Naive thymus-derived CD8-positive, alpha-beta T cell (primary cell): ENCODE data around the gene ACVR2B. TPM values are rescaled to one million over a fixed set of nuclear protein-coding genes. Genes with fewer than 3 reads are reported as not detected.

Experiments used
- ATAC-seq, 2 donors: fragments of 150-1000 bp; cut with Tn5 transposase in 1 of 2; sonication (Bioruptor Pico), chemical (Tn5 transposase) in 1 of 2; 1 replicate in 1 of 2; 2 replicates in 1 of 2; pipeline ENCODE4 v1.10.0; 2021; ENCODE audit warnings: mild to moderate bottlenecking in 2 of 2, moderate library complexity in 2 of 2
- POLR2A ChIA-PET: fragments of 350-600 bp; sonication (Branson Sonifier 250); formaldehyde crosslinking; loops from one replicate; lab custom pipeline; 2021; ENCODE audit warnings: antibody characterized with exemption; lab: Charles Lee
- DNase-seq, 10 donors: peaks; one replicate each; pipeline versions ENCODE4 v3.0.0 to v3.0.0-alpha.2; 2020 to 2022
- H3K27ac Mint-ChIP-seq, 10 donors: one replicate each; pipeline ENCODE4 v1.8.0; 2020 to 2022; ENCODE audit warnings: mild to moderate bottlenecking in 10 of 10, mixed read lengths in 10 of 10, moderate library complexity in 4 of 10, inconsistent platforms in 1 of 10
- H3K27me3 Mint-ChIP-seq, 5 donors: one replicate each; pipeline ENCODE4 v1.8.0; 2021 to 2022; ENCODE audit warnings: mixed read lengths in 5 of 5
- H3K36me3 Mint-ChIP-seq, 3 donors: one replicate each; pipeline ENCODE4 v1.8.0; 2020 to 2022; ENCODE audit warnings: mixed read lengths in 3 of 3, mild to moderate bottlenecking in 2 of 3, inconsistent platforms in 1 of 3
- H3K4me1 Mint-ChIP-seq, 4 donors: one replicate each; pipeline ENCODE4 v1.8.0; 2021 to 2022; ENCODE audit warnings: mixed read lengths in 4 of 4
- H3K4me3 Mint-ChIP-seq, 10 donors: one replicate each; pipeline ENCODE4 v1.8.0; 2020 to 2022; ENCODE audit warnings: mild to moderate bottlenecking in 10 of 10, mixed read lengths in 10 of 10, moderate library complexity in 6 of 10, inconsistent platforms in 1 of 10
- H3K9me3 Mint-ChIP-seq, 9 donors: one replicate each; pipeline ENCODE4 v1.8.0; 2020 to 2022; ENCODE audit warnings: mixed read lengths in 9 of 9, mild to moderate bottlenecking in 3 of 9, inconsistent platforms in 1 of 9, moderate library complexity in 1 of 9
- polyA plus RNA-seq, 3 donors: library from polyadenylated mRNA; unstranded; fragments of 300-500 nt; fragmentation: Illumina TruSeq; gene quantifications; one replicate each; pipeline ENCODE4 v1.2.3, GENCODE V29; 2021
- total RNA-seq, 8 experiments: library from RNA in 2 of 8; stranded (reverse) in 2 of 8; gene quantifications; one replicate each; pipeline ENCODE4 v1.2.3 and lab custom pipeline; 2021 to 2026

Gene ACVR2B
- total and polyA plus RNA-seq, 5 experiments from 2014 or later: 0.69 to 16.1 (median 1.9) TPM

- H3K36me3 Mint-ChIP-seq: peaks cover 0 to 5% (median 0%) of the 10 kb centered on the region in 3 donors
- no peak for DNase-seq
- no peak for ATAC-seq
- H3K9me3 Mint-ChIP-seq: peaks cover 0 to 10% (median 0%) of the 10 kb centered on the region in 9 donors
- no peak overlapping the region for H3K27ac Mint-ChIP-seq
- no peak overlapping the region for H3K4me3 Mint-ChIP-seq
- H3K4me1 Mint-ChIP-seq: peaks cover 0 to 3% (median 0%) of the 10 kb centered on the region in 4 donors
- POLR2A ChIA-PET: interaction anchor here (1.2 kb wide), 1 partner anchor 9 kb away, joined by 6 read pairs; no protein-coding TSS in a partner anchor
- peaks cover 0 to 4% (median 0%) of the 10 kb centered on the region in 5 donors for H3K27me3 Mint-ChIP-seq
Measured at GRCh38 chr3:38446085-38446686, 7.5 kb upstream of the ACVR2B start.

DNA sequence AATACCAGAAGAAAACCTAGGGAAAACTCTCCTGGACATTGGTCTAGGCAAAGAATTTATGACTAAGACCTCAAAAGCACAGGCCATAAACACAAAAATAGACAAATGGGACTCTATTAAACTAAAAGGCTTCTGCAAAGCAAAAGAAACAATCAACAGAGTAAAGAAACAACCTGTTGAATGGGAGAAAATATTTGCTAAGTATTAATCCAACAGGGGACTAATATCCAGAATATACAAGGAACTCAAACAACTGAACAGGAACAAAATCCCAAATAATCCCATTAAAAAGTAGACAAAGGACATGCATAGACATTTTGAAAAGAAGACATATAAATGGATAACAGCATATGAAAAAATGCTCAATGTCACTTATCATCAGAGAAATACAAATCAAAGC lies 6.9 kb upstream of the ACVR2B start:
- H3K27me3 Mint-ChIP-seq: peaks cover 0 to 4% (median 0%) of the 10 kb centered on the region in 5 donors
- peaks cover 0 to 3% (median 0%) of the 10 kb centered on the region in 4 donors for H3K4me1 Mint-ChIP-seq
- H3K27ac Mint-ChIP-seq: peak overlapping the region in 1 of 10 donors; percentile 41
- H3K9me3 Mint-ChIP-seq: peaks cover 0 to 10% (median 0%) of the 10 kb centered on the region in 9 donors
- no peak for ATAC-seq
- no peak overlapping the region for H3K4me3 Mint-ChIP-seq
- no peak for DNase-seq
- peaks cover 0 to 5% (median 0%) of the 10 kb centered on the region in 3 donors for H3K36me3 Mint-ChIP-seq
- POLR2A ChIA-PET: no interaction called here

DNA sequence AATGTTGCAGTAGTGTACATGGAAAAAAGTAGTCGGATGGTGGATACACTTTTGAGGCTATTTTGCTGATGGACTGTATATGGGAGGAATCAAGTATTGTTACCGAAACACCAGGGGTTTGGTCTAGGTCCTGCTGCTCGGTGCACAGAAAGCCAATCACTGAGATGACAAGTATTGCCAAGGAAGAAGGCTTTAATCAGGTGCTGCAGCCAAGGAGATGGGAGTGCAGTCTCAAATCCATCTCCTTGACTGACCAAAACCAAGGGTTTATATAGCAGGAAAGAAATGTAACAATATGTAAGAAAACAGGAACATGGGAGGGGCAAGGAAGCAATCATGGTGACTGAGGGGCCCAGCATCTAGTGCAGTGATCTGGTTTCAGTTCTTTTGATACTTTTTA lies 2.8 kb upstream of the ACVR2B start:
- Mint-ChIP-seq H3K4me3 (peak overlapping the region in 1 of 10 donors; percentile 20), H3K4me1 (peaks cover 6 to 17% (median 14%) of the 10 kb centered on the region in 4 donors), H3K27ac (peak overlapping the region in 2 of 10 donors; percentile 9 to 66), H3K9me3 (peaks cover 0 to 10% (median 0%) of the 10 kb centered on the region in 9 donors), H3K36me3 (peaks cover 0 to 5% (median 0%) of the 10 kb centered on the region in 3 donors), H3K27me3 (peaks cover 0 to 4% (median 0%) of the 10 kb centered on the region in 5 donors)
- DNase-seq (no peak), ATAC-seq (no peak)
- POLR2A ChIA-PET: no interaction called here

GRCh38 chr3:38453913-38454177 lies 155 bp downstream of the ACVR2B start:
- Mint-ChIP-seq H3K4me1 (peaks cover 9 to 38% (median 25%) of the 10 kb centered on the region in 4 donors), H3K27ac (peak overlapping the region in 2 of 10 donors; percentile 40 to 84), H3K36me3 (peaks cover 0 to 5% (median 0%) of the 10 kb centered on the region in 3 donors), H3K9me3 (peaks cover 0 to 10% (median 0%) of the 10 kb centered on the region in 9 donors), H3K4me3 (peak overlapping the region in 7 of 10 donors; percentile 39 to 99 (median 83)), H3K27me3 (peaks cover 0 to 2% (median 0%) of the 10 kb centered on the region in 5 donors)
- ATAC-seq (peak in 1 of 2 donors; percentile 30), DNase-seq (no peak)
- POLR2A ChIA-PET: interaction anchor here (1.4 to 1.8 kb wide), 2 partner anchors 25 to 27 kb away, joined by 3 to 12 read pairs; no protein-coding TSS in a partner anchor

- Mint-ChIP-seq H3K9me3 (peaks cover 0 to 10% (median 0%) of the 10 kb centered on the region in 9 donors), H3K27ac (peak overlapping the region; percentile 73 to 95 (median 93)), H3K4me3 (peak overlapping the region; percentile 92 to 99 (median 96)), H3K36me3 (peaks cover 0 to 5% (median 0%) of the 10 kb centered on the region in 3 donors), H3K27me3 (peaks cover 0 to 2% (median 0%) of the 10 kb centered on the region in 5 donors), H3K4me1 (peaks cover 9 to 39% (median 25%) of the 10 kb centered on the region in 4 donors)
- peak in 8 of 10 donors; percentile 21 to 57 (median 38) for DNase-seq
- POLR2A ChIA-PET: interaction anchor here (1.0 to 1.8 kb wide), 5 partner anchors 27 to 107 kb away, joined by 4 to 12 read pairs (median 5); partner anchors contain the start of genes EXOG and XYLB
- peak; percentile 74 to 79 for ATAC-seq
Measured at GRCh38 chr3:38454178-38454883, 641 bp downstream of the ACVR2B start.

- H3K27ac Mint-ChIP-seq: peak overlapping the region in 9 of 10 donors; percentile 57 to 95 (median 84)
- peaks cover 9 to 42% (median 25%) of the 10 kb centered on the region in 4 donors for H3K4me1 Mint-ChIP-seq
- DNase-seq: peak in 7 of 10 donors; percentile 8 to 38 (median 27)
- POLR2A ChIA-PET: interaction anchor here (0.8 to 1.8 kb wide), 11 partner anchors 9 to 290 kb away, joined by 3 to 9 read pairs (median 4); partner anchors contain the start of genes EXOG, OXSR1 and XYLB
- peaks cover 0 to 5% (median 0%) of the 10 kb centered on the region in 3 donors for H3K36me3 Mint-ChIP-seq
- ATAC-seq: peak; percentile 18 to 45
- H3K27me3 Mint-ChIP-seq: peaks cover 0 to 2% (median 0%) of the 10 kb centered on the region in 5 donors
- peak overlapping the region; percentile 92 to 99 (median 96) for H3K4me3 Mint-ChIP-seq
- peaks cover 0 to 10% (median 0%) of the 10 kb centered on the region in 9 donors for H3K9me3 Mint-ChIP-seq
Measured at GRCh38 chr3:38454884-38455638, 1.4 kb downstream of the ACVR2B start.

- H3K4me1 Mint-ChIP-seq: peaks cover 13 to 50% (median 25%) of the 10 kb centered on the region in 4 donors
- ATAC-seq (peak in 1 of 2 donors; percentile 46), DNase-seq (peak in 3 of 10 donors; percentile 25 to 51 (median 51))
- peaks cover 0 to 1% (median 0%) of the 10 kb centered on the region in 3 donors for H3K36me3 Mint-ChIP-seq
- peak overlapping the region; percentile 90 to 99 (median 94) for H3K4me3 Mint-ChIP-seq
- H3K27me3 Mint-ChIP-seq: no peaks in the 10 kb centered on the region
- peaks cover 0 to 4% (median 0%) of the 10 kb centered on the region in 9 donors for H3K9me3 Mint-ChIP-seq
- peak overlapping the region in 8 of 10 donors; percentile 29 to 88 (median 66) for H3K27ac Mint-ChIP-seq
- POLR2A ChIA-PET: interaction anchor here (0.5 to 1.8 kb wide), 15 partner anchors 10 to 319 kb away, joined by 3 to 9 read pairs (median 4); partner anchors contain the start of genes ACAA1, EXOG, OXSR1 and XYLB
Measured at GRCh38 chr3:38455639-38456430, 2.1 kb downstream of the ACVR2B start.

DNA sequence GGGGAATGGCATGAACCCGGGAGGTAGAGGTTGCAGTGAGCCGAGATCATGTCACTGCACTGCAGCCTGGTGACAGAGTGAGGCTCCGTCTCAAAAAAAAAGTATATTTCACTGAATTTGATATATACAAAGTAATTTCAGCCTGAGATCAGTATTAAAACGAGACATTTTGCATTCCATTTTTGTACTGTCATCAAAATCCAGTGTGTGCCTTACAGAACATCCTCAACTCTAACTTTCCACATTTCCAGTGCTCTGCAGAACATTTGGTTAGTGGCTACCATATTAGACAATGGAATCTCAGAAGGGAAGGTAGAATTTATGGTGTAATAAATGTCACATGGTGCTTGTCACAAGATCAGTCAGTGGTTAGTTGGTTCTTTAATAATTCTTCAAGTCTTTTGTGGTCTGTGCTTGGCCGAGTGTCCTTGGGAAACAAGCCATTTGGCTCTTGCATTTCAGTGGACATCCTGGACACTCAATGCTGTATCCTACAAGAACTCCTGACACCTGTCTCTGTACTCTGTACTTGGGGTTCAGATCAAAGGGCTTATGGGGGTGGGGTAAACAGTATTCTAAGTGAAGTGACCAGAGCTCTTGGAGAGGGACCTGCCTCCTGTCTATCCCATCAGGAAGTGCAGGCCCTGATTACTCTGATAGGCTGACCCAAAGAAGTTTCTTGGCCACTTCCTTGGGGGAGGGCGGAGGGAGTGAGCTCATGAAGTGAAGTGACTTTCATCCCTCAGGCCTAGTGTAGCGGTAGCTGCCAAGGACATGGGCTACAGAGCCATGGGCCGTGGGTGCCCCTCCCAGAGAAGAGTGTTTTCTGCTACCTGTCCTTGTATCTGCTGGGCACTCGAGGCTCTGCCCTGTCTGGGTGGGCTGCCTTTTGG lies 3.7 kb downstream of the ACVR2B start:
- Mint-ChIP-seq H3K36me3 (no peaks in the 10 kb centered on the region), H3K4me1 (peaks cover 13 to 51% (median 25%) of the 10 kb centered on the region in 4 donors), H3K4me3 (peak overlapping the region in 4 of 10 donors; percentile 10 to 97 (median 42)), H3K9me3 (no peaks in the 10 kb centered on the region), H3K27me3 (no peaks in the 10 kb centered on the region), H3K27ac (peak overlapping the region in 1 of 10 donors; percentile 29)
- no peak for ATAC-seq
- POLR2A ChIA-PET: no interaction called here
- no peak for DNase-seq

GRCh38 chr3:38458796-38459498 lies 5.3 kb downstream of the ACVR2B start:
- H3K27me3 Mint-ChIP-seq: no peaks in the 10 kb centered on the region
- DNase-seq: no peak
- H3K36me3 Mint-ChIP-seq: no peaks in the 10 kb centered on the region
- ATAC-seq: no peak
- no peaks in the 10 kb centered on the region for H3K9me3 Mint-ChIP-seq
- no peak overlapping the region for H3K4me3 Mint-ChIP-seq
- no peak overlapping the region for H3K27ac Mint-ChIP-seq
- H3K4me1 Mint-ChIP-seq: peaks cover 9 to 48% (median 17%) of the 10 kb centered on the region in 4 donors
- POLR2A ChIA-PET: no interaction called here

DNA sequence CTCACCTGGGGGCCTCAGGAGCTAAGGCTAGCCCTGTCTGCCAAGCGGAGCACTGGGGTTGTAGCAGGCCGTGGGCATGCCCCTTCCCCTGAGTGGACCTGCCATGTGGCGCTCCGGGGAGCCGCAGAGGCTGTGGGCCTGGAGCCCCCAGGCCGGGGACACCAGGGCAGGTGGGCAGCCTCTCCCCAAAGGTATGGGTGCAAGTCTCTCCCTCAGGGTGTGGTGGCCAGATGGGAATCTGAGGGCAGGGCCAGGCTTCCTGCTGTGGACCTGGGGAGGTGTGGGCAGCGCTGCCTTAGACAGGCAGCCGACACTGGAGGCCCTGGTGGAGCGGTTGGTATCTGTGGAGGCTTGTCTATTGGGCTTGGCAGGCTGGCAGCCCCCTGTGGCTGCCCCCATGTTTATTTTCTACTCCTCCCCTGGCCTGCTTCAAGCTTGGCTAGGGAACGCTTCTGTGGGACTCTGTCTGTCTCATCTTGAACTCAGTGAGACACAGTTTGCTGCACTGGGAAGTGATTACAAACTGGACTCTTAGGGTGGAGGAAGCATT lies 5.9 kb downstream of the ACVR2B start:
- DNase-seq (no peak), ATAC-seq (no peak)
- POLR2A ChIA-PET: no interaction called here
- H3K4me1 Mint-ChIP-seq: peaks cover 7 to 50% (median 15%) of the 10 kb centered on the region in 4 donors
- H3K27ac Mint-ChIP-seq: no peak overlapping the region
- no peaks in the 10 kb centered on the region for H3K27me3 Mint-ChIP-seq
- H3K36me3 Mint-ChIP-seq: no peaks in the 10 kb centered on the region
- no peak overlapping the region for H3K4me3 Mint-ChIP-seq
- H3K9me3 Mint-ChIP-seq: peaks cover 0 to 3% (median 0%) of the 10 kb centered on the region in 9 donors
